Lower leg skin (tissue), 3 donors: ENCODE measurements around the gene CHKA.

ENCODE experiments used
- POLR2A ChIP-seq, 2 donors: fragments of 450-650 bp; IDR thresholded peaks; one replicate each; pipeline ENCODE4 v1.6.1; 2016 to 2017; ENCODE audit warnings: antibody characterized with exemption in 2 of 2, mild to moderate bottlenecking in 1 of 2, moderate library complexity in 1 of 2
- TF ChIP-seq, protein P1 (sequence below), 3 donors: fragments of 450-650 bp; IDR thresholded peaks; one replicate each; pipeline ENCODE4 v1.5.1; 2016; ENCODE audit warnings: antibody characterized with exemption in 3 of 3, mild to moderate bottlenecking in 3 of 3, moderate library complexity in 2 of 3

DNA sequence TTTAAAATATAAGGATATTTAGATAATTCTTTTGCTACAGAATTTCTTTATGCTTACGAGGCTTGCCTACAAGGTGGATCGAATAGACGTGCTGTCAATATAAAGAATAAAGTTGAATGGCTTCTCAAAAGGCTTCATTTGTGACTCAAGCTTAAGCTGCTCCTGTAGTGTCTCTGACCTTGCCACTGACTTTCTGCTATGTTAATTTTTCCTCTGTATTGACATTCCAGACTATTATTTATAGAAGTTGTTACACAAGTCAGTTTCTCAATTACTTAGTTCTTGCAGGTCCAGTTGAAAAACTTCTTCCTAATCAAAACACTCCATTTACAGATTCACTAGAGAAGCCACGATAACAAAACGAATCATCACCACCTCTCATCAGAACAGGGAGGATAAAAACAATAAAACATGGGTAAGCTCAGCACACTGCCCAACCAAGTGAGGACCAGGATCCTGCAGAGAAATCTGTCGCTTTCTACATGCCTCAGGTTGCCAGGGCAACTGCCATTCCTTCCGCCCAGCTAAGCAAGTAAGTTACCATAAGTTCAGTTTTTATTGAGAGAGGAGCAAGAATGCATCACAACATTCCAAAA, 39.0 kb upstream of the CHKA start:
- TF ChIP-seq, protein P1, sequence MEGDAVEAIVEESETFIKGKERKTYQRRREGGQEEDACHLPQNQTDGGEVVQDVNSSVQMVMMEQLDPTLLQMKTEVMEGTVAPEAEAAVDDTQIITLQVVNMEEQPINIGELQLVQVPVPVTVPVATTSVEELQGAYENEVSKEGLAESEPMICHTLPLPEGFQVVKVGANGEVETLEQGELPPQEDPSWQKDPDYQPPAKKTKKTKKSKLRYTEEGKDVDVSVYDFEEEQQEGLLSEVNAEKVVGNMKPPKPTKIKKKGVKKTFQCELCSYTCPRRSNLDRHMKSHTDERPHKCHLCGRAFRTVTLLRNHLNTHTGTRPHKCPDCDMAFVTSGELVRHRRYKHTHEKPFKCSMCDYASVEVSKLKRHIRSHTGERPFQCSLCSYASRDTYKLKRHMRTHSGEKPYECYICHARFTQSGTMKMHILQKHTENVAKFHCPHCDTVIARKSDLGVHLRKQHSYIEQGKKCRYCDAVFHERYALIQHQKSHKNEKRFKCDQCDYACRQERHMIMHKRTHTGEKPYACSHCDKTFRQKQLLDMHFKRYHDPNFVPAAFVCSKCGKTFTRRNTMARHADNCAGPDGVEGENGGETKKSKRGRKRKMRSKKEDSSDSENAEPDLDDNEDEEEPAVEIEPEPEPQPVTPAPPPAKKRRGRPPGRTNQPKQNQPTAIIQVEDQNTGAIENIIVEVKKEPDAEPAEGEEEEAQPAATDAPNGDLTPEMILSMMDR (IDR thresholded peaks at IDR 0.05), result no peak
- TF ChIP-seq POLR2A (IDR thresholded peaks at IDR 0.05), result no peak
